HG03025 (cell line): ENCODE data around the gene GRK6.

Source experiments
- ATAC-seq: cut with Tn5 transposase; IDR thresholded peaks from one replicate; pipeline ENCODE4 v1.9.1; 2021; ENCODE audit warnings: mild to moderate bottlenecking, moderate library complexity; ENCODE audit not compliant: unreplicated experiment, low FRiP score

The GRK6 gene

GRCh38 chr5:177468329-177468684, 41.8 kb downstream of the GRK6 start:
- no peak for ATAC-seq

- no peak for ATAC-seq
These were observed 42.5 kb downstream of the GRK6 start for GRCh38 chr5:177468685-177469628.

GRCh38 chr5:177469750-177470525, 43.5 kb downstream of the GRK6 start:
- ATAC-seq = no peak

- no peak for ATAC-seq
These were observed 44.5 kb downstream of the GRK6 start for GRCh38 chr5:177470759-177471536.

- ATAC-seq = no peak
These were observed 45.3 kb downstream of the GRK6 start for GRCh38 chr5:177471610-177472356.

- ATAC-seq = peak; percentile 50
These were observed 46.3 kb downstream of the GRK6 start for GRCh38 chr5:177472460-177473442.

GRCh38 chr5:177473443-177474001, 47.0 kb downstream of the GRK6 start, which contains the start of gene DBN1:
TSS of gene DBN1 (minus strand) at chr5:177473634. CDS start at chr5:177473521, 113 bp downstream.
- peak; percentile 34 for ATAC-seq

GRCh38 chr5:177474002-177474476, 47.6 kb downstream of the GRK6 start:
- ATAC-seq = no peak

- no peak for ATAC-seq
These were observed 48.5 kb downstream of the GRK6 start for GRCh38 chr5:177474846-177475562.

- ATAC-seq = no peak
These were observed 49.3 kb downstream of the GRK6 start for GRCh38 chr5:177475563-177476427.

GRCh38 chr5:177476531-177477233, 50.2 kb downstream of the GRK6 start:
- no peak for ATAC-seq

- ATAC-seq = no peak
These were observed 51.4 kb downstream of the GRK6 start for GRCh38 chr5:177477701-177478477.

GRCh38 chr5:177478711-177479646, 52.5 kb downstream of the GRK6 start:
- no peak for ATAC-seq

- no peak for ATAC-seq
These were observed 53.3 kb downstream of the GRK6 start for GRCh38 chr5:177479774-177480173.
